Spleen (tissue), 7 donors: Measurements from ENCODE around the gene CSF2.

Experiments
- POLR2A ChIP-seq, 3 donors: fragments of 450-650 bp; IDR thresholded peaks; one replicate each; pipeline ENCODE4 v1.5.1; 2017; ENCODE audit warnings: antibody characterized with exemption in 3 of 3, mild to moderate bottlenecking in 1 of 3
- TF ChIP-seq, protein P1 (sequence below), 11 experiments: fragments of 200-600 bp in 7 of 11; fragments of 450-650 bp in 4 of 11; sonication (generic) in 4 of 11; IDR thresholded peaks in 8 of 11; conservative IDR thresholded peaks in 3 of 11; 1 replicate in 7 of 11; 2 replicates in 4 of 11; pipeline versions ENCODE4 v1.4.0 to v1.8.0; 2016 to 2021; ENCODE audit warnings: antibody characterized with exemption in 11 of 11, inconsistent platforms in 4 of 11, mild to moderate bottlenecking in 1 of 11
- donor health status: DM: no; HTN: no; CAD: no; lungs with moderate emphysema.
- donor health status: DM: no; HTN: no; CAD: no.
- donor health status: DM: no; HTN: no; CAD: no.

DNA sequence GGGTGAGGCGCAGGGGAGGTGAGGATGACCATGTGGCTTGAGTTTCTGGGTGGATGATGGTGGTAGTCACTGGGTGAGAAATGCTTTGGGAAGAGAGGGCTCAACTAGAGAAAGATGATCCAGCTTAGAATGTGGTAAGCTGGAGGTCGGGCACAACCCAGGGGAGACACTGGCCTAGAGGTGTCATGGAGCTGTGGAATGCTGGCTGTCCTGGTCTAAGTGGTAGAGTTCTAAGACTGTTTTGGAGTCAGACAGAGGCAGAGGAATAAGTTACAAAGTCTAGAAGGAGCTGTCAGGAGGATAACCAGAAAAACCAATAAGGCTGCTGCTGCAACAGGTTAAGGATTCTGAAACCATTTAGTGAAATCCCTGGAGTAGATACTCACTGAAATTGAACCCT lies 43.0 kb upstream of the CSF2 start:
- TF ChIP-seq, protein P1, sequence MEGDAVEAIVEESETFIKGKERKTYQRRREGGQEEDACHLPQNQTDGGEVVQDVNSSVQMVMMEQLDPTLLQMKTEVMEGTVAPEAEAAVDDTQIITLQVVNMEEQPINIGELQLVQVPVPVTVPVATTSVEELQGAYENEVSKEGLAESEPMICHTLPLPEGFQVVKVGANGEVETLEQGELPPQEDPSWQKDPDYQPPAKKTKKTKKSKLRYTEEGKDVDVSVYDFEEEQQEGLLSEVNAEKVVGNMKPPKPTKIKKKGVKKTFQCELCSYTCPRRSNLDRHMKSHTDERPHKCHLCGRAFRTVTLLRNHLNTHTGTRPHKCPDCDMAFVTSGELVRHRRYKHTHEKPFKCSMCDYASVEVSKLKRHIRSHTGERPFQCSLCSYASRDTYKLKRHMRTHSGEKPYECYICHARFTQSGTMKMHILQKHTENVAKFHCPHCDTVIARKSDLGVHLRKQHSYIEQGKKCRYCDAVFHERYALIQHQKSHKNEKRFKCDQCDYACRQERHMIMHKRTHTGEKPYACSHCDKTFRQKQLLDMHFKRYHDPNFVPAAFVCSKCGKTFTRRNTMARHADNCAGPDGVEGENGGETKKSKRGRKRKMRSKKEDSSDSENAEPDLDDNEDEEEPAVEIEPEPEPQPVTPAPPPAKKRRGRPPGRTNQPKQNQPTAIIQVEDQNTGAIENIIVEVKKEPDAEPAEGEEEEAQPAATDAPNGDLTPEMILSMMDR (IDR thresholded peaks at IDR 0.05 in 8 of 11, conservative IDR thresholded peaks at IDR 0.05 in 3 of 11) = no peak
- TF ChIP-seq POLR2A (IDR thresholded peaks at IDR 0.05) = no peak
